NCI-H748 (cell line): Measurements from ENCODE around the gene SUSD5.
"Not testable (repeated sequence)": the region's sequence is repeated elsewhere in the genome, so short reads cannot be mapped to it uniquely, and the experiment has no call there.

Source experiments
- DNase-seq: peaks from one replicate; lab custom pipeline; 2025; ENCODE audit not compliant: unreplicated experiment; lab: John Stamatoyannopoulos, UW

Gene SUSD5

GRCh38 chr3:33117461-33117860 is 101.1 kb downstream of the SUSD5 start:
- no peak for DNase-seq

DNA sequence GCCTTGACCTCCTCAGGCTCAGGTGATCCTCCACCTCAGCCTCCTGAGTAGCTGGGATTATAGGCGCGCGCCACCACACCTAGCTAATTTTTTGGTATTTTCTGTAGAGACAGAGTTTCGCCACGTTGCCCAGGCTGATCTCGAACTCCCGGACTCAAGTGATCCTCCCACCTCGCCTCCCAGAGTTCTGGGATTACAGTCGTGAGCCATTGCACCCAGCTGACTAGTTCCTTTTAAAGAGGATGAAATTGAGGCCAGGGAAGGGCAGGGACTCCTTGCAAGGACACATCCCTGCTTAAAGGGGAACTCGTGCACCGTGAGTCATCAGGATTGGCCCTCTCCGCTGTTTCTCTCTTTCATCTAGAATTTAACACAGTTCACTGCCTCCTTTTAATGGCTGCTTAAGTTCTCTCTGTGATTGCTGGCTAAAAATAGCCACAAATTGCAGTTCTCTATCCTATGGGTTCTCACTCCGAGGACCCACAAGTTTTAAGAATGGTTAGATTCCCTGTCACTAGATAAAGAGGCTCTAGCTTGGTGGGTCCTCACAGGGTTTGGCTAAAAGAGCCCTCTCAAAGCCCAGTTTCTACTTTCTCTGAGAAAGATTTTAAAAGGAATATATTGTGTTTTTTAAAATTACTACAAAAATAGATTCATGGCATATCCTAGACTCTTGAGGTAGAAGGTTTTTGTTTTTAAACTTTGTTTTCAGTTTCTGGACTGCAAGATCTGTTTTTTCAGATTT is 103.4 kb downstream of the SUSD5 start:
- no peak for DNase-seq

DNA sequence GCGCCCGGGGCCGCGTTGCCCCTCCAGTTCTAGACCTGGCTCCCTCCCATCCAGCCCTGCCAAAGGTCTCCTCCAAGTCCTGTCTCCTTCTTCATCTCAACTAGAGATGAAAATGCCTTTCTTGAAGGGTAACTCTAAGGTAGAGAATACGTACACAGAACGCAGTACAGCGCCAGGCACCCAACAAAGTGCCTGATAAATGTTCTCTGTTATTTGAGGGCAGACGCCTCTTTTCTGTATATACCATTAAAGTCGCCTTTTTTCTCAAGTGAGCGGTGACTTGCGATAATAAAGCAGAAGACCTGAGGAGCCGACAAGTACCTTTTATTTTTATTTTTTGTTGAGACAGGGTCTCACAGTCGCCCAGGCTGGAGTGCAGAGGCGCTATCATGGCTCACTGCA is 104.0 kb downstream of the SUSD5 start:
- DNase-seq = no peak

DNA sequence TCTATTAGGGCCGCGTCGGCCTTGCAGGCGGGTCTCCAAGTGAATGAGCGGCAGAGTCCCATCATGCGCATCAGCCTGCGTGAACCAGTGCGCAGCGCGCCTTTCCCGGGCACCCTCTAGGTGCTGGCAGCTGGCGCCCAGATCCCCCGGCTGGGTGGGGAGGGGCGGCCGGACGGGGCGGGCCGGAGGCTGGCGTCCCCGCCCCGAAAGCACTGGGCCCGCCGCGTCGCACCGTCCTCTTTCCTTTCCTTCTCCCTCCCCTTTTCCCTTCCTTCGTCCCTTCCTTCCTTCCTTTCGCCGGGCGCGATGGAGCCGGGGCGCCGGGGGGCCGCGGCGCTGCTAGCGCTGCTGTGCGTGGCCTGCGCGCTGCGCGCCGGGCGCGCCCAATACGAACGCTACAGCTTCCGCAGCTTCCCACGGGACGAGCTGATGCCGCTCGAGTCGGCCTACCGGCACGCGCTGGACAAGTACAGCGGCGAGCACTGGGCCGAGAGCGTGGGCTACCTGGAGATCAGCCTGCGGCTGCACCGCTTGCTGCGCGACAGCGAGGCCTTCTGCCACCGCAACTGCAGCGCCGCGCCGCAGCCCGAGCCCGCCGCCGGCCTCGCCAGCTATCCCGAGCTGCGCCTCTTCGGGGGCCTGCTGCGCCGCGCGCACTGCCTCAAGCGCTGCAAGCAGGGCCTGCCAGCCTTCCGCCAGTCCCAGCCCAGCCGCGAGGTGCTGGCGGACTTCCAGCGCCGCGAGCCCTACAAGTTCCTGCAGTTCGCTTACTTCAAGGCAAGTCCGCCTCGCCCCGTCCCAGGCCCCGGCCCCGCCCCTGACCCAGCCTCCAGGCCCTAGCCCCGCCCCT is 104.6 kb downstream of the SUSD5 start, which contains the start of gene CRTAP:
Gene CRTAP (plus strand): TSS at position 243 of the 850 bp plus-strand sequence. CDS start 64 bp downstream, at position 307.
- DNase-seq = peak; percentile 86

DNA sequence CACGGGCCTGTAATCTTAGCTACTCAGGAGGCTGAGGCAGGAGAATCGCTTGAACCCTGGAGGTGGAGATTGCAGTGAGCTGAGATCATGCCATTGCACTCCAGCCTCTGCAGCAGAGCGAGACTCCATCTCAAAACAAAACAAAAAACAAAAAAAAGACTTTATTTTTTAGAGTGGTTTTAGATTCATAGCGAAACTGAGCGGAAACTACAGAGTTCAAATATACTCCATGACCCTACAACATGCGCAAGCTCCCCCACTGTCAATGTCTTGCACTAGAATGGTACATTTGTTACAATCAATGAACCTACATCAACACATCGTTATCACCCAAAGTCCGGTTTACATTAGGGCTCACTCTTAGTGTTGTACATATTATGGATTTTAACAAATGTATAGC is 107.0 kb downstream of the SUSD5 start:
- no peak for DNase-seq

DNA sequence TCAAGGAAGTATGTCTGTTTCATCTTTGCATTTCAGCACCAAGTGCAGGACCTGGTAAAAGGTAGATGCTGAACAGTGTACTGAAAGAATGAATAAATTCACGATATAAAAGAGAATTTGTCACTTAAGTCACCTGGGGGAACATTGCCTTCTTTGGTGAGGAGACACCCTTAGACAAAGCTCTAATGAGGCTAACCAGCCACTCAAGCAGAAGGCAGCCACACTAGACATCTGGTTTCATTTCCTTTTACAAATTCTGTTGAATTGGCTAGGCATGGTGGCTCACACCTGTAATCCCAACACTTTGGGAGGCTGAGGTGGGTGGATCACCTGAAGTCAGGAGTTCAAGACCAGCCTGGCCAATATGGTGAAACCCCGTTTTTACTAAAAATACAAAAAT is 111.8 kb downstream of the SUSD5 start:
- DNase-seq = not testable (repeated sequence)

GRCh38 chr3:33105341-33105948 is 113.2 kb downstream of the SUSD5 start:
- DNase-seq = no peak

GRCh38 chr3:33104803-33105202 is 113.8 kb downstream of the SUSD5 start:
- DNase-seq = no peak

DNA sequence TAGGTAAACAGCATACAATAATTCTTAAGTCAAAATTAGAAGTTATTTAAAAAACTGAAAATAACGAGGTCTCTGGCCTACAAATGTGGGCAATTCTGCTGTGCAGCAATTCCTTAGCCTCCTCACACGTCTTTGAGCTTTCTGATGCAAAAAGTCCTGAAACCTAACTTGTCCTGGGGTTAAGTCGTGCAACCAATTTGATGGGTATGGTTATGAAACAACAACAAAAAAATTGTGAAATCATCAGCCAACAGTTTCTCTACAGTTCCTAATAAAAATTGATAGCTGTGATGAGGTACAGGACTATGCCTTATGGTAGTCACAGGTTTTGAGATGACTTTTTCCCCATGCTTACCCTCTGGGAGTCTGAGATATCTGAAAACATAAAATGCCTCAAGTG is 115.1 kb downstream of the SUSD5 start:
- no peak for DNase-seq

- no peak for DNase-seq
Observed at GRCh38 chr3:33103034-33103433, 115.6 kb downstream of the SUSD5 start.

DNA sequence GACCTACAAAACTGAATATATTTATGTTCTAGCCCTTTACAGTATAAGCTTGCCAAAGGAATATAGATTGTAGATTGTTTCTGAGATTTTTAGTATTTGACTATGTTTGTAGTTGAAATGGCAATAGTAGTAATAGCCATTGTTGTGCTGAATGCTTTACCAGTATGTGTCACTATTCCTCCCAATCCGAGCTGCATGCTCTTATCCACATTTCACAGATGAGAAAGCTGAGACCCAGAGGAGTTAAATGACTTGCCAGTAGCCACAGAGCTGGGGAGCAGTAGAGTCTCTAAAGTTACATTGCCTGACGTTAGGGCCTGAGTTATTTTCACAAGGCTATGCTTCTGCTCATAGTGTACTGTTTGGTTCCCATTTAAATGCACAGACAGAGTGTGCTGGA is 118.4 kb downstream of the SUSD5 start:
- DNase-seq = no peak
